SK-N-SH treated with all-trans-retinoic acid at 6 μM for 48 hours (cell line): ENCODE results near the gene NKRF.
"Not testable (repeated sequence)": the region's sequence is repeated elsewhere in the genome, so short reads cannot be mapped to it uniquely, and the experiment has no call there.

Experiments
- ATAC-seq: fragments of 200-7000 bp; cut with Tn5 transposase; 3 replicates; pipeline ENCODE4 v1.9.1; 2020; ENCODE audit warnings: mild to moderate bottlenecking, moderate library complexity
- ARNTL ChIP-seq: fragments of 450-650 bp; formaldehyde crosslinking; IDR thresholded peaks from 2 replicates; pipeline ENCODE4 v1.5.0; 2020; ENCODE audit warnings: low read depth, mild to moderate bottlenecking, moderate library complexity, borderline replicate concordance
- BACH2 ChIP-seq: fragments of 250-450 bp; sonication (Bioruptor Pico); IDR thresholded peaks from 2 replicates; pipeline ENCODE4 v1.9.0; 2021; ENCODE audit warnings: mild to moderate bottlenecking, borderline replicate concordance
- CSDC2 ChIP-seq: fragments of 250-450 bp; sonication (Bioruptor Pico); IDR thresholded peaks from 2 replicates; pipeline ENCODE4 v1.5.0; 2020; ENCODE audit warnings: mild to moderate bottlenecking, moderate library complexity
- CSRNP3 ChIP-seq: fragments of 250-450 bp; sonication (Bioruptor Pico); IDR thresholded peaks from 2 replicates; pipeline ENCODE4 v1.5.1; 2021; ENCODE audit warnings: mild to moderate bottlenecking, moderate library complexity
- ESRRG ChIP-seq: fragments of 250-450 bp; sonication (Bioruptor Pico); IDR thresholded peaks from 2 replicates; pipeline ENCODE4 v1.6.1; 2021; ENCODE audit warnings: mild to moderate bottlenecking
- GLIS3 ChIP-seq: fragments of 250-450 bp; sonication (Bioruptor Pico); IDR thresholded peaks from 2 replicates; pipeline ENCODE4 v1.5.0; 2020; ENCODE audit warnings: mild to moderate bottlenecking, moderate library complexity
- ISL1 ChIP-seq: fragments of 250-450 bp; sonication (Bioruptor Pico); IDR thresholded peaks from 2 replicates; pipeline ENCODE4 v2.1.2; 2022; ENCODE audit warnings: mild to moderate bottlenecking, moderate library complexity
- OSR1 ChIP-seq: fragments of 250-450 bp; sonication (Bioruptor Pico); IDR thresholded peaks from 2 replicates; pipeline ENCODE4 v1.8.0; 2022; ENCODE audit warnings: moderate library complexity, mild to moderate bottlenecking, inconsistent platforms
- POU6F1 ChIP-seq: fragments of 250-450 bp; sonication (Bioruptor Pico); IDR thresholded peaks from 2 replicates; pipeline ENCODE4 v1.8.0; 2021; ENCODE audit warnings: low read depth, mild to moderate bottlenecking, moderate library complexity, borderline replicate concordance
- PPARA ChIP-seq: fragments of 250-450 bp; sonication (Bioruptor Pico); IDR thresholded peaks from 2 replicates; pipeline ENCODE4 v1.5.0; 2020; ENCODE audit warnings: mild to moderate bottlenecking, borderline replicate concordance
- RARB ChIP-seq: fragments of 250-450 bp; sonication (Bioruptor Pico); IDR thresholded peaks from 2 replicates; pipeline ENCODE4 v1.8.0; 2021; ENCODE audit warnings: mild to moderate bottlenecking, moderate library complexity
- SNAI2 ChIP-seq: fragments of 250-450 bp; sonication (Bioruptor Pico); IDR thresholded peaks from 2 replicates; pipeline ENCODE4 v1.5.0; 2020; ENCODE audit warnings: mild to moderate bottlenecking, moderate library complexity
- TOX ChIP-seq: fragments of 250-450 bp; sonication (Bioruptor Pico); IDR thresholded peaks from 2 replicates; pipeline ENCODE4 v1.8.0; 2021; ENCODE audit warnings: mild to moderate bottlenecking, moderate library complexity, borderline replicate concordance
- ZC3H10 ChIP-seq: fragments of 250-450 bp; sonication (Bioruptor Pico); IDR thresholded peaks from 2 replicates; pipeline ENCODE4 v1.5.1; 2021; ENCODE audit warnings: mild to moderate bottlenecking, moderate library complexity
- ZFP3 ChIP-seq: fragments of 250-450 bp; sonication (Bioruptor Pico); IDR thresholded peaks from 2 replicates; pipeline ENCODE4 v1.5.0; 2020; ENCODE audit warnings: mild to moderate bottlenecking, moderate library complexity
- ZFP30 ChIP-seq: fragments of 450-650 bp; formaldehyde crosslinking; IDR thresholded peaks from 2 replicates; pipeline ENCODE4 v1.5.0; 2022; ENCODE audit warnings: mild to moderate bottlenecking, moderate library complexity
- ZNF565 ChIP-seq: fragments of 450-650 bp; formaldehyde crosslinking; conservative IDR thresholded peaks from 2 replicates; pipeline ENCODE4 v1.5.0; 2020; ENCODE audit warnings: low read depth, mild to moderate bottlenecking, moderate library complexity
- ZNF8 ChIP-seq: fragments of 450-650 bp; formaldehyde crosslinking; IDR thresholded peaks from 2 replicates; pipeline ENCODE4 v1.5.0; 2020; ENCODE audit warnings: mild to moderate bottlenecking, moderate library complexity
- TF ChIP-seq, protein P1 (sequence below): fragments of 250-450 bp; sonication (Bioruptor Pico); IDR thresholded peaks from 2 replicates; pipeline ENCODE4 v1.5.1; 2020; ENCODE audit warnings: low read depth, mild to moderate bottlenecking, moderate library complexity
- TF ChIP-seq, protein P2 (sequence below): fragments of 250-450 bp; sonication (Bioruptor Pico); IDR thresholded peaks from 2 replicates; pipeline ENCODE4 v1.5.0; 2020; ENCODE audit warnings: mild to moderate bottlenecking, moderate library complexity
- TF ChIP-seq, protein P3 (sequence below): fragments of 250-450 bp; sonication (Bioruptor Pico); IDR thresholded peaks from 2 replicates; pipeline ENCODE4 v1.8.0; 2020; ENCODE audit warnings: mild to moderate bottlenecking, moderate library complexity, borderline replicate concordance

NKRF gene

GRCh38 chrX:119640731-119641170, 34.5 kb upstream of the NKRF start:
- TF ChIP-seq ZNF8 (CRISPR knock-in tag): no peak
- TF ChIP-seq PPARA: no peak
- TF ChIP-seq, protein P1, sequence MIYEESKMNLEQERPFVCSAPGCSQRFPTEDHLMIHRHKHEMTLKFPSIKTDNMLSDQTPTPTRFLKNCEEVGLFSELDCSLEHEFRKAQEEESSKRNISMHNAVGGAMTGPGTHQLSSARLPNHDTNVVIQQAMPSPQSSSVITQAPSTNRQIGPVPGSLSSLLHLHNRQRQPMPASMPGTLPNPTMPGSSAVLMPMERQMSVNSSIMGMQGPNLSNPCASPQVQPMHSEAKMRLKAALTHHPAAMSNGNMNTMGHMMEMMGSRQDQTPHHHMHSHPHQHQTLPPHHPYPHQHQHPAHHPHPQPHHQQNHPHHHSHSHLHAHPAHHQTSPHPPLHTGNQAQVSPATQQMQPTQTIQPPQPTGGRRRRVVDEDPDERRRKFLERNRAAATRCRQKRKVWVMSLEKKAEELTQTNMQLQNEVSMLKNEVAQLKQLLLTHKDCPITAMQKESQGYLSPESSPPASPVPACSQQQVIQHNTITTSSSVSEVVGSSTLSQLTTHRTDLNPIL (CRISPR knock-in tag): no peak
- TF ChIP-seq ESRRG: no peak
- TF ChIP-seq BACH2: no peak
- no peak for TF ChIP-seq CSDC2 (CRISPR knock-in tag)
- TF ChIP-seq ZC3H10 (CRISPR knock-in tag): no peak
- no peak for TF ChIP-seq CSRNP3 (CRISPR knock-in tag)
- TF ChIP-seq ISL1 (CRISPR knock-in tag): no peak
- no peak for TF ChIP-seq ARNTL
- TF ChIP-seq ZFP3 (CRISPR knock-in tag): no peak
- no peak for TF ChIP-seq SNAI2 (CRISPR knock-in tag)
- TF ChIP-seq, protein P2, sequence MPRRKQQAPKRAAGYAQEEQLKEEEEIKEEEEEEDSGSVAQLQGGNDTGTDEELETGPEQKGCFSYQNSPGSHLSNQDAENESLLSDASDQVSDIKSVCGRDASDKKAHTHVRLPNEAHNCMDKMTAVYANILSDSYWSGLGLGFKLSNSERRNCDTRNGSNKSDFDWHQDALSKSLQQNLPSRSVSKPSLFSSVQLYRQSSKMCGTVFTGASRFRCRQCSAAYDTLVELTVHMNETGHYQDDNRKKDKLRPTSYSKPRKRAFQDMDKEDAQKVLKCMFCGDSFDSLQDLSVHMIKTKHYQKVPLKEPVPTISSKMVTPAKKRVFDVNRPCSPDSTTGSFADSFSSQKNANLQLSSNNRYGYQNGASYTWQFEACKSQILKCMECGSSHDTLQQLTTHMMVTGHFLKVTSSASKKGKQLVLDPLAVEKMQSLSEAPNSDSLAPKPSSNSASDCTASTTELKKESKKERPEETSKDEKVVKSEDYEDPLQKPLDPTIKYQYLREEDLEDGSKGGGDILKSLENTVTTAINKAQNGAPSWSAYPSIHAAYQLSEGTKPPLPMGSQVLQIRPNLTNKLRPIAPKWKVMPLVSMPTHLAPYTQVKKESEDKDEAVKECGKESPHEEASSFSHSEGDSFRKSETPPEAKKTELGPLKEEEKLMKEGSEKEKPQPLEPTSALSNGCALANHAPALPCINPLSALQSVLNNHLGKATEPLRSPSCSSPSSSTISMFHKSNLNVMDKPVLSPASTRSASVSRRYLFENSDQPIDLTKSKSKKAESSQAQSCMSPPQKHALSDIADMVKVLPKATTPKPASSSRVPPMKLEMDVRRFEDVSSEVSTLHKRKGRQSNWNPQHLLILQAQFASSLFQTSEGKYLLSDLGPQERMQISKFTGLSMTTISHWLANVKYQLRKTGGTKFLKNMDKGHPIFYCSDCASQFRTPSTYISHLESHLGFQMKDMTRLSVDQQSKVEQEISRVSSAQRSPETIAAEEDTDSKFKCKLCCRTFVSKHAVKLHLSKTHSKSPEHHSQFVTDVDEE (CRISPR knock-in tag): no peak
- no peak for ATAC-seq

GRCh38 chrX:119638725-119639471, 32.7 kb upstream of the NKRF start:
- ATAC-seq: no peak
- TF ChIP-seq ZFP3 (CRISPR knock-in tag) (no peak), ZNF565 (CRISPR knock-in tag) (no peak), RARB (CRISPR knock-in tag) (no peak), TOX (CRISPR knock-in tag) (no peak), ZC3H10 (CRISPR knock-in tag) (no peak), ARNTL (no peak), GLIS3 (CRISPR knock-in tag) (no peak), ZFP30 (CRISPR knock-in tag) (no peak), ESRRG (no peak), CSDC2 (CRISPR knock-in tag) (no peak), ISL1 (CRISPR knock-in tag) (no peak), OSR1 (CRISPR knock-in tag) (no peak), POU6F1 (CRISPR knock-in tag) (no peak), PPARA (no peak), CSRNP3 (CRISPR knock-in tag) (no peak), SNAI2 (CRISPR knock-in tag) (no peak)
- TF ChIP-seq, protein P2 (CRISPR knock-in tag): no peak
- TF ChIP-seq, protein P3, sequence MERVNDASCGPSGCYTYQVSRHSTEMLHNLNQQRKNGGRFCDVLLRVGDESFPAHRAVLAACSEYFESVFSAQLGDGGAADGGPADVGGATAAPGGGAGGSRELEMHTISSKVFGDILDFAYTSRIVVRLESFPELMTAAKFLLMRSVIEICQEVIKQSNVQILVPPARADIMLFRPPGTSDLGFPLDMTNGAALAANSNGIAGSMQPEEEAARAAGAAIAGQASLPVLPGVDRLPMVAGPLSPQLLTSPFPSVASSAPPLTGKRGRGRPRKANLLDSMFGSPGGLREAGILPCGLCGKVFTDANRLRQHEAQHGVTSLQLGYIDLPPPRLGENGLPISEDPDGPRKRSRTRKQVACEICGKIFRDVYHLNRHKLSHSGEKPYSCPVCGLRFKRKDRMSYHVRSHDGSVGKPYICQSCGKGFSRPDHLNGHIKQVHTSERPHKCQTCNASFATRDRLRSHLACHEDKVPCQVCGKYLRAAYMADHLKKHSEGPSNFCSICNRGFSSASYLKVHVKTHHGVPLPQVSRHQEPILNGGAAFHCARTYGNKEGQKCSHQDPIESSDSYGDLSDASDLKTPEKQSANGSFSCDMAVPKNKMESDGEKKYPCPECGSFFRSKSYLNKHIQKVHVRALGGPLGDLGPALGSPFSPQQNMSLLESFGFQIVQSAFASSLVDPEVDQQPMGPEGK: no peak
- TF ChIP-seq, protein P1 (CRISPR knock-in tag): no peak
- TF ChIP-seq, all 23 proteins: peak for 0

DNA sequence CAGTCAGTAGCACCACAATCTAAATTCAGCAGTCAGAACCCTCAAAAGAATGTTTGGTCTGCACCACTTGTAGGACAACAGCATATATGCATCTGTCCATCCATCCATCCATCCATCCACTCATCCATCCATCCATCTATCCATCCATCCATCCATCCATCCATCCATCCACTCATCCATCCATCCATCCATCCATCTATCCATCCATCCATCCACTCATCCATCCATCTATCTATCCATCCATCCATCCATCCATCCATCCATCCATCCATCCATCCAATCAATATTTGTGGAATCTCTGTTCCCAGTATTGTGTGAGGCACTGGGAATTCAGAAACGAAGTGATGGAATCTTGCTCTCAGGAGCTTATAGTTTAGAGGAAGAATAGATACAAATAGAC, 31.2 kb upstream of the NKRF start:
- not testable (repeated sequence) for ATAC-seq
